GM12878 (cell line): ENCODE results near the gene GHRL. TPM values are rescaled to one million over a fixed set of nuclear protein-coding genes. Genes with fewer than 3 reads are reported as not detected.

Source experiments
- ATAC-seq: fragments of 200-7000 bp; cut with Tn5 transposase; 3 replicates; pipeline ENCODE4 v1.9.1; 2020; ENCODE audit warnings: mild to moderate bottlenecking, moderate library complexity
- BruUV-seq: library from RNA; stranded (reverse); fragments of 400-500 nt; replicated peaks from 2 replicates; lab custom pipeline; 2021; lab: Mats Ljungman, UMichigan
- CTCF ChIA-PET: fragments of 300-600 bp; sonication (Branson Sonifier 250); formaldehyde crosslinking; extraction: SDS; loops from one replicate; lab custom pipeline; 2021; ENCODE audit warnings: inconsistent platforms; lab: Yijun Ruan, JAX
- POLR2A ChIA-PET: fragments of 350-600 bp; formaldehyde crosslinking; extraction: SDS; loops from one replicate; lab custom pipeline; 2021; ENCODE audit warnings: inconsistent platforms; lab: Charles Lee
- RAD21 ChIA-PET: fragments of 300-600 bp; sonication (Branson Sonifier 250); formaldehyde crosslinking; loops from one replicate; lab custom pipeline; 2023; ENCODE audit warnings: antibody characterized with exemption; ENCODE audit not compliant: unreplicated experiment; lab: Charles Lee
- SMC1A ChIA-PET: fragments of 300-600 bp; sonication (Branson Sonifier 250); formaldehyde crosslinking; loops from one replicate; lab custom pipeline; 2023; ENCODE audit not compliant: unreplicated experiment, uncharacterized antibody; lab: Charles Lee
- DNase-seq: peaks from one replicate; pipeline ENCODE4 v3.0.0-alpha.2; 2011; ENCODE audit warnings: low read depth, low spot score
- FAIRE-seq: peaks from 3 replicates; lab custom pipeline; 2011; peaks lifted over from hg19 to GRCh38; lab: Jason Lieb, UNC
- H2AFZ ChIP-seq: 2 replicates; pipeline ENCODE4 v1.6.0; 2011; ENCODE audit warnings: low read depth, low read length, control low read depth; ENCODE audit not compliant: control insufficient read depth
- H3K27ac ChIP-seq: 2 replicates; pipeline ENCODE4 v1.5.1; 2011; ENCODE audit warnings: control low read depth; ENCODE audit not compliant: control insufficient read depth, insufficient read depth
- H3K27me3 ChIP-seq, 2 experiments: replicated peaks in 1 of 2; 2 replicates each; pipeline versions ENCODE4 v1.6.0 to v1.6.1; 2011; ENCODE audit warnings: low read length in 1 of 2; ENCODE audit not compliant: control insufficient read depth in 2 of 2, insufficient read depth in 2 of 2
- H3K36me3 ChIP-seq, 2 experiments: 2 replicates each; pipeline ENCODE4 v1.5.1; 2011; ENCODE audit warnings: low read length in 1 of 2; ENCODE audit not compliant: control insufficient read depth in 2 of 2, insufficient read depth in 2 of 2
- H3K4me1 ChIP-seq: 2 replicates; pipeline ENCODE4 v1.6.1; 2011; ENCODE audit warnings: mild to moderate bottlenecking, low read length, moderate library complexity, mixed read lengths; ENCODE audit not compliant: control insufficient read depth, insufficient read depth
- H3K4me2 ChIP-seq: 2 replicates; pipeline ENCODE4 v1.6.0; 2011; ENCODE audit warnings: control low read depth; ENCODE audit not compliant: control insufficient read depth, insufficient read depth
- H3K4me3 ChIP-seq: fragments of 200-600 bp; sonication (generic); 2 replicates; pipeline ENCODE4 v1.5.1; 2016
- H3K79me2 ChIP-seq: 2 replicates; pipeline ENCODE4 v1.6.0; 2011; ENCODE audit warnings: low read length; ENCODE audit not compliant: control insufficient read depth, insufficient read depth
- H3K9ac ChIP-seq: 2 replicates; pipeline ENCODE4 v1.8.0; 2011; ENCODE audit warnings: low read length, control low read depth, mixed read lengths; ENCODE audit not compliant: control insufficient read depth, insufficient read depth
- H3K9me3 ChIP-seq: replicated peaks from 3 replicates; pipeline ENCODE4 v1.5.1; 2011; ENCODE audit warnings: mild to moderate bottlenecking, low read length; ENCODE audit not compliant: control insufficient read depth, insufficient read depth
- H4K20me1 ChIP-seq: 2 replicates; pipeline ENCODE4 v1.6.0; 2011; ENCODE audit not compliant: control insufficient read depth, insufficient read depth
- E4F1 ChIP-seq: fragments of 450-650 bp; IDR thresholded peaks from 2 replicates; pipeline ENCODE4 v1.6.1; 2018; ENCODE audit warnings: borderline replicate concordance, mild to moderate bottlenecking; ENCODE audit not compliant: partially characterized antibody
- JUNB ChIP-seq: IDR thresholded peaks from 2 replicates; pipeline ENCODE4 v1.6.1; 2016; ENCODE audit warnings: antibody characterized with exemption, mild to moderate bottlenecking
- NFYB ChIP-seq: IDR thresholded peaks from 2 replicates; pipeline ENCODE4 v1.6.1; 2011; ENCODE audit warnings: low read depth, mild to moderate bottlenecking, low read length, improper control_type of control experiment, moderate library complexity; ENCODE audit not compliant: insufficient read depth
- ZNF384 ChIP-seq: IDR thresholded peaks from 2 replicates; pipeline ENCODE4 v1.6.1; 2012; ENCODE audit warnings: low read depth, mild to moderate bottlenecking, low read length, improper control_type of control experiment, borderline replicate concordance
- WGBS: methylation state at CpG from one replicate; pipeline ENCODE4 v1.1.6; 2016; ENCODE audit warnings: low lambda C conversion rate; ENCODE audit not compliant: insufficient replicate concordance, insufficient coverage; ENCODE audit errors: missing lambda C conversion rate; 5-methylcytosine and 5-hydroxymethylcytosine counted together
- in situ Hi-C: fragments of 300-500 bp; cut with MboI; formaldehyde crosslinking; loops from 9 replicates; pipeline ENCODE4 v1.14.3; 2018; ENCODE audit warnings: mixed read lengths
- intact Hi-C: fragments of 100-400 bp; cut with micrococcal nuclease; formaldehyde crosslinking; loops from one replicate; pipeline ENCODE4 v1.14.2; 2022; ENCODE audit not compliant: unreplicated experiment
- polyA plus RNA-seq, 11 experiments: library from polyadenylated mRNA; depleted of rRNA in 4 of 11; unstranded in 6 of 11; stranded (reverse) in 5 of 11; fragments of >200 nt; fragmentation: Nextera tagmentation in 4 of 11; fragmentation: Illumina TruSeq in 1 of 11; extraction: Ambion mirVana in 4 of 11; extraction: Trizol in 1 of 11; gene quantifications; 1 replicate in 1 of 11; 2 replicates in 10 of 11; pipeline versions ENCODE4 v1.2.1 to v1.2.3, GENCODE V29; 2011 to 2016; ENCODE audit warnings: inconsistent platforms in 2 of 11, missing spikeins in 2 of 11, low read depth in 1 of 11
- total RNA-seq, 4 experiments: library from RNA; depleted of rRNA in 3 of 4; stranded (reverse); fragments of >200 nt in 3 of 4; fragmentation: Illumina TruSeq in 1 of 4; extraction: Trizol in 1 of 4; gene quantifications; 2 replicates each; pipeline versions ENCODE4 v1.2.1 to v1.2.3, GENCODE V29; 2013 to 2021

GHRL gene
- total and polyA plus RNA-seq, 10 of the 15 experiments (the other 5 are each of a cell fraction or from before 2014, with no cell fraction given), result 0.35 to 2.2 (median 0.88) TPM

GRCh38 chr3:10244009-10244408 is 48.7 kb downstream of the GHRL start:
- in situ Hi-C loops (no loop called here), intact Hi-C loops (no loop called here)
- WGBS, result 64% methylated on average over 3 of the region's 3 CpGs
- Histone ChIP-seq H3K4me2 (no peak overlapping the region), H3K36me3 (no peaks in the 10 kb centered on the region), H3K9ac (no peak overlapping the region), H3K27me3 (no peaks in the 10 kb centered on the region), H3K27ac (no peak overlapping the region), H3K79me2 (peaks cover 8% of the 10 kb centered on the region), H3K4me1 (peaks cover 13% of the 10 kb centered on the region), H3K4me3 (no peak overlapping the region), H3K9me3 (peaks cover 12% of the 10 kb centered on the region), H4K20me1 (no peaks in the 10 kb centered on the region), H2AFZ (no peak overlapping the region)
- BruUV-seq, result no TSS peak
- TF ChIP-seq NFYB (no peak), JUNB (no peak), E4F1 (no peak), ZNF384 (no peak)
- CTCF ChIA-PET, result no interaction called here
- no peak for ATAC-seq
- POLR2A ChIA-PET, result no interaction called here
- no peak for FAIRE-seq
- SMC1A ChIA-PET, result no interaction called here
- no peak for DNase-seq
- RAD21 ChIA-PET, result no interaction called here
